CD4-positive, alpha-beta T cell treated with Interleukin-6 at 100 ng/mL for 8 hours (primary cell): ENCODE data around the gene IFRD1.
"Not testable (repeated sequence)": the region's sequence is repeated elsewhere in the genome, so short reads cannot be mapped to it uniquely, and the experiment has no call there.

ENCODE experiments used
- DNase-seq: peaks from one replicate; pipeline ENCODE4 v3.0.0-alpha.2; 2020; ENCODE audit warnings: mixed read lengths, low spot score

The IFRD1 gene

DNA sequence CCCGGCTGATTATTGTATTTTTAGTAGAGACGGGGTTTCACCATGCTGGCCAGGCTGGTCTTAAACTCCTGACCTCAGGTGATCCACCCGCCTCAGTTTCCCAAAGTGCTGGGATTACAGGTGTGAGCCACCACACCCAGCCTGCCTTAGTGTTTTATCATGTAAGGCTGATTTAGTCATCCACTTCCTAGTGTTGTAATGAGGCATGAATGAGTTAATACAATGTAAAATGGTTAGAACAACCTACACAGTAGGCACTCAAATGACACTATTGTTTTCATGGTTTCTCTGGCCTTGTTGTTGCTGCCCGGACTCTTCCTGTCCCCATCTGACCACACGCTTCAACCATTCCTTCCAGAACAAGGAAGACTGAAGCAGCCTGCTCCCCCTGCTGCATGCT is 66.2 kb downstream of the IFRD1 start:
- DNase-seq, result not testable (repeated sequence)

DNA sequence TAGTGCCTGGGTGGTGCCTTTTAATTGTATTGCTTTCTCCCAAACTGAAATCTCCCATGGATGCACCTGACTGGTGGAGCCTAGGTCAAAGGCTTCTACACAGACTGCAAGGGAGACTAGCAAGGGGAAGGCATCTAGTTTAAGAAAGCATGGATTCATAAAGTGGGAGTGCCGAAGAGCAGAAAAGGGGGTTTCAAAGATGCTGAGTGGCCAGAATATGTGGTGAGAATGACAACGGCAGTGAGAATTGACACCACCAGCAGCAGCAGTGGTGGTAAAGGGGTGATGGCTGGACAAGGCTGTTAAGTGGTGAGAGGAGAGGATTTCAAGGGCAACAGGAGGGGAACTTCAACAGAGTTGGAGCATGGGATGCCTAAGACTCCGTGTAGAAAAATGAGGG is 67.2 kb downstream of the IFRD1 start:
- no peak for DNase-seq

DNA sequence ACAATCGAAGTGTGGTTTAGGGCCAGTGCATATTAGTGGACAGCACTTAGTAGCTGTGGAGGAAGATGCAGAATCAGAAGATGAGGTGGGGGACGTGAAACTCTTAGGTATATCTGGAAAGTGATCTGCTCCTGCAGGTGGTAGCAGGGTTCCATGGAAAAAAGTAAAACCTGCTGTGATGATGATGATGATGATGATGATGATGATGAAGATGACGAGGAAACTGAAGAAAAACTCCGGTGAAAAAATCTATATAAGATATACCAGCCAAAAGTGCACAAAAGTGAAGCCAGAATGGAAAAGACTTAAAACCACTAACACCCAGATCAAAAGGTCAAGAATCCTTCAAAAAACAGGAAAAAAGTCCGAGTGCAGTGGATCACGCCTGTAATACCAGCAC is 70.5 kb downstream of the IFRD1 start:
- DNase-seq, result no peak

DNA sequence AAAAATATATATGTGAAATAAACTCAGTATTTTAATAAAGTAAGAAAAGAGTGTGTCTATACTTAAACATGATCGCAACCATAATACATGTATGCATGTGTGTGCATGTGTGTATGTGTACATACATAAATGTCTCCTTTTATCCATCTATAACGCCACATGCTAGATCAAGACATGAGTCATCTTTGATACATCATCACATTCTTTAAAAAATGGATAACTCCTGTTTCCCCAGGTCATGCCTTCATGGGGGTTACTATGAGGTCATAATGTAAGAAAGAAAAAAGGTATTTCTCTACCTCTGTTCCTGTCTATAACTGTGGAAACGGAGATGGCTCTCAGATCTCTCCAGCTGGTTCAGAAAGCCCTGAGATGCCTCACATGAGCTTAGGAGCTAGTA is 71.7 kb downstream of the IFRD1 start:
- DNase-seq, result no peak

DNA sequence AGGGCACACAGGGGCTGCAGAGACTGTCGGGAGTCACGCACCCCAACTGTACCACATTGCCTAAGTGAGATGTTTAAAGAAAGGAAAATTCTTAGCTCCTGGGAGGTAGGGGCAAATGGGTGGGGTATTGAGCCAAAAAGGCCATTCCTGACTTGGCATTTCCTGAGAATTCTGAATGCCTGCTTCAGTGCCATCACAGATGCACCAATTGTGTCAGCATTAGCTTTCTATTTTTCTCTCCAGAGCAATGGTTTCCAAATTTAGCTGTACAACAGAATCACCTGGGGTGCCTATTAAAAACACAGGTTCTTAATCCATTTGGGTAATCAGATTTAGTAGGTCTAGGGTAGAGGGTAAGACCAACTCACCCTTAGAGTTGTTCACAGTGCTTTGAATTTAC is 73.6 kb downstream of the IFRD1 start:
- no peak for DNase-seq
